Measurements from ENCODE around the gene PCDHGA9.

PCDHGA9 gene

GRCh38 chr5:141360685-141361084 lies 41.9 kb upstream of the PCDHGA9 start:
- no peaks in the 10 kb centered on the region for H3K4me1 ChIP-seq (ENCODE audit: control extremely low read depth in 1 of 4, control insufficient read depth in 4 of 4, insufficient read depth in 4 of 4, low read length in 3 of 4)
- no peak overlapping the region for H3K27ac ChIP-seq (ENCODE audit: insufficient read depth in 1 of 2, low read depth in 1 of 2, low read length in 2 of 2, poor library complexity in 1 of 2, severe bottlenecking in 2 of 2)
- no peak for DNase-seq
- H3K4me3 ChIP-seq (ENCODE audit: control insufficient read depth in 1 of 7, extremely low read depth in 1 of 7, insufficient read depth in 4 of 7, low read depth in 2 of 7, low read length in 6 of 7) = peak overlapping the region in 2 of 7 experiments; percentile 62 to 78
- POLR2A ChIA-PET = no interaction called here
- H3K27me3 ChIP-seq (replicated peaks in 2 of 5; ENCODE audit: control insufficient read depth in 4 of 5, insufficient read depth in 5 of 5, low read length in 4 of 5) = peaks cover 12 to 84% (median 55%) of the 10 kb centered on the region in 5 experiments
- peaks cover 0 to 16% (median 0%) of the 10 kb centered on the region in 4 experiments for H3K36me3 ChIP-seq (ENCODE audit: control insufficient read depth in 4 of 4, insufficient read depth in 4 of 4, low read length in 3 of 4)
- 34% methylated on average over 12 of the region's 15 CpGs for WGBS (ENCODE audit: insufficient coverage)
- CTCF ChIA-PET = interaction anchor here (1.2 to 1.5 kb wide), 3 partner anchors 11 to 153 kb away, joined by 3 read pairs; no protein-coding TSS in a partner anchor
- peaks cover 13 to 78% (median 63%) of the 10 kb centered on the region in 5 experiments for H3K9me3 ChIP-seq (ENCODE audit: control extremely low read depth in 1 of 5, control insufficient read depth in 4 of 5, insufficient read depth in 2 of 5, low read depth in 1 of 5, low read length in 4 of 5)

DNA sequence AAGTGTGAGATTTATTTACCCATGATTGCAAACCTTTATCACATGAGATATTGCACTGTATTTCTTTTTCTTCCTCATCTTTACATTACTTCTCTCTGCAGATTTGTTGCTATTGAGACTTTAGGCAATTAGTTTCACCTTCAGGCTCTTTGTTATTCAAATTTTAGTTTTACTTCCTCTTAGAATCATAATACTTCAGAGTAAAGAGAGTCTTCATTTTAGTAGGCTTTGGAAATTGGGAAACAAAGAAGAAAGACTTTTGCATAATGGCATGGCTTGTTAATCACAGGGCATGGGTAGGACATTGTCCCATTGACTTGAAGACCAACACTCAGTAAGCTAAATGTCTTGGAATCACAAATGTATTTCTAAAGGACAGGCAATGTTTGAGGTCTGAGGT lies 39.9 kb upstream of the PCDHGA9 start:
- POLR2A ChIA-PET = no interaction called here
- Histone ChIP-seq H3K4me3 (ENCODE audit: control insufficient read depth in 1 of 7, extremely low read depth in 1 of 7, insufficient read depth in 4 of 7, low read depth in 2 of 7, low read length in 6 of 7) (no peak overlapping the region), H3K27me3 (replicated peaks in 2 of 5; ENCODE audit: control insufficient read depth in 4 of 5, insufficient read depth in 5 of 5, low read length in 4 of 5) (peaks cover 20 to 80% (median 57%) of the 10 kb centered on the region in 5 experiments), H3K27ac (ENCODE audit: insufficient read depth in 1 of 2, low read depth in 1 of 2, low read length in 2 of 2, poor library complexity in 1 of 2, severe bottlenecking in 2 of 2) (no peak overlapping the region), H3K4me1 (ENCODE audit: control extremely low read depth in 1 of 4, control insufficient read depth in 4 of 4, insufficient read depth in 4 of 4, low read length in 3 of 4) (no peaks in the 10 kb centered on the region), H3K9me3 (ENCODE audit: control extremely low read depth in 1 of 5, control insufficient read depth in 4 of 5, insufficient read depth in 2 of 5, low read depth in 1 of 5, low read length in 4 of 5) (peaks cover 13 to 78% (median 58%) of the 10 kb centered on the region in 5 experiments), H3K36me3 (ENCODE audit: control insufficient read depth in 4 of 4, insufficient read depth in 4 of 4, low read length in 3 of 4) (peaks cover 0 to 21% (median 0%) of the 10 kb centered on the region in 4 experiments)
- CTCF ChIA-PET = interaction anchor here (0.7 kb wide), 1 partner anchor 37 kb away, joined by 3 read pairs; no protein-coding TSS in a partner anchor
- DNase-seq = no peak

- Histone ChIP-seq H3K27me3 (replicated peaks in 2 of 5; ENCODE audit: control insufficient read depth in 4 of 5, insufficient read depth in 5 of 5, low read length in 4 of 5) (peaks cover 19 to 81% (median 52%) of the 10 kb centered on the region in 5 experiments), H3K4me1 (ENCODE audit: control extremely low read depth in 1 of 4, control insufficient read depth in 4 of 4, insufficient read depth in 4 of 4, low read length in 3 of 4) (no peaks in the 10 kb centered on the region), H3K4me3 (ENCODE audit: control insufficient read depth in 1 of 7, extremely low read depth in 1 of 7, insufficient read depth in 4 of 7, low read depth in 2 of 7, low read length in 6 of 7) (peak within 1 kb of the TSS in 1 of 7 experiments; percentile 20), H3K36me3 (ENCODE audit: control insufficient read depth in 4 of 4, insufficient read depth in 4 of 4, low read length in 3 of 4) (peaks cover 0 to 21% (median 0%) of the 10 kb centered on the region in 4 experiments), H3K9me3 (ENCODE audit: control extremely low read depth in 1 of 5, control insufficient read depth in 4 of 5, insufficient read depth in 2 of 5, low read depth in 1 of 5, low read length in 4 of 5) (peaks cover 10 to 74% (median 58%) of the 10 kb centered on the region in 5 experiments), H3K27ac (ENCODE audit: insufficient read depth in 1 of 2, low read depth in 1 of 2, low read length in 2 of 2, poor library complexity in 1 of 2, severe bottlenecking in 2 of 2) (no peak within 1 kb of the TSS)
- ChIA-PET POLR2A (no interaction called here), CTCF (interaction anchor here (0.8 to 1.5 kb wide), 3 partner anchors 10 to 199 kb away, joined by 3 to 5 read pairs (median 4); no protein-coding TSS in a partner anchor)
- whole genome bisulfite sequencing (ENCODE audit: insufficient coverage) = 23% methylated on average over 28 of the region's 34 CpGs
- peak in 2 of 3 donors; percentile 19 to 35 for DNase-seq
Measured at GRCh38 chr5:141363952-141364660, 38.5 kb upstream of the PCDHGA9 start, which contains the start of gene PCDHGA5. TSS of gene PCDHGA5 (plus strand) at chr5:141364162. CDS start at chr5:141364331, 169 bp downstream.

DNA sequence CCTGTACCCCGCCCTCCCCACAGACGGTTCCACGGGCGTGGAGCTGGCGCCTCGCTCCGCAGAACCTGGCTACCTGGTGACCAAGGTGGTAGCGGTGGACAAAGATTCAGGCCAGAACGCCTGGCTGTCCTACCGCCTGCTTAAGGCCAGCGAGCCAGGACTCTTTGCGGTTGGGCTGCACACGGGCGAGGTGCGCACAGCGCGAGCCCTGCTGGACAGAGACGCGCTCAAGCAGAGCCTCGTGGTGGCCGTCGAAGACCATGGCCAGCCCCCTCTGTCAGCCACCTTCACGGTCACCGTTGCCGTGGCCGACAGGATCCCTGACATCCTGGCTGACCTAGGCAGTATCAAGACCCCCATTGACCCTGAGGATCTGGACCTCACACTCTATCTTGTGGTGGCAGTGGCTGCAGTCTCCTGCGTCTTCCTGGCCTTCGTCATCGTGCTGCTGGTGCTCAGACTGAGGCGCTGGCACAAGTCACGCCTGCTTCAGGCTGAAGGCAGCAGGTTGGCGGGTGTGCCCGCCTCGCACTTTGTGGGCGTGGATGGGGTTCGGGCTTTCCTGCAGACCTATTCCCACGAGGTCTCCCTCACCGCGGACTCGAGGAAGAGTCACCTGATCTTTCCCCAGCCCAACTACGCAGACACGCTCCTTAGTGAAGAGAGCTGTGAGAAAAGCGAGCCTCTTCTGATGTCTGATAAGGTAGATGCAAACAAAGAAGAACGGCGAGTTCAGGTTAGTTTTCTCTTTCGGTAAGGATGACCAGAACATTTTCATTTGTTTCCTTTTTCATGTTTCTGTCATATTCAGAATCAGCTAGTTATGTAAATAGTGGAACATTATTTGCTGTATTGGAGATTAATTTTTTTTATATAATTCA lies 36.3 kb upstream of the PCDHGA9 start:
- DNase-seq = no peak
- ChIA-PET CTCF (no interaction called here), POLR2A (no interaction called here)
- peaks cover 0 to 6% (median under 1%) of the 10 kb centered on the region in 4 experiments for H3K4me1 ChIP-seq (ENCODE audit: control extremely low read depth in 1 of 4, control insufficient read depth in 4 of 4, insufficient read depth in 4 of 4, low read length in 3 of 4)
- H3K4me3 ChIP-seq (ENCODE audit: control insufficient read depth in 1 of 7, extremely low read depth in 1 of 7, insufficient read depth in 4 of 7, low read depth in 2 of 7, low read length in 6 of 7) = no peak overlapping the region
- H3K36me3 ChIP-seq (ENCODE audit: control insufficient read depth in 4 of 4, insufficient read depth in 4 of 4, low read length in 3 of 4) = peaks cover 0 to 21% (median 0%) of the 10 kb centered on the region in 4 experiments
- H3K27me3 ChIP-seq (replicated peaks in 2 of 5; ENCODE audit: control insufficient read depth in 4 of 5, insufficient read depth in 5 of 5, low read length in 4 of 5) = peaks cover 19 to 83% (median 41%) of the 10 kb centered on the region in 5 experiments
- 31% methylated on average over 44 of the region's 46 CpGs for WGBS (ENCODE audit: insufficient coverage)
- H3K27ac ChIP-seq (ENCODE audit: insufficient read depth in 1 of 2, low read depth in 1 of 2, low read length in 2 of 2, poor library complexity in 1 of 2, severe bottlenecking in 2 of 2) = no peak overlapping the region
- H3K9me3 ChIP-seq (ENCODE audit: control extremely low read depth in 1 of 5, control insufficient read depth in 4 of 5, insufficient read depth in 2 of 5, low read depth in 1 of 5, low read length in 4 of 5) = peaks cover 12 to 71% (median 52%) of the 10 kb centered on the region in 5 experiments

DNA sequence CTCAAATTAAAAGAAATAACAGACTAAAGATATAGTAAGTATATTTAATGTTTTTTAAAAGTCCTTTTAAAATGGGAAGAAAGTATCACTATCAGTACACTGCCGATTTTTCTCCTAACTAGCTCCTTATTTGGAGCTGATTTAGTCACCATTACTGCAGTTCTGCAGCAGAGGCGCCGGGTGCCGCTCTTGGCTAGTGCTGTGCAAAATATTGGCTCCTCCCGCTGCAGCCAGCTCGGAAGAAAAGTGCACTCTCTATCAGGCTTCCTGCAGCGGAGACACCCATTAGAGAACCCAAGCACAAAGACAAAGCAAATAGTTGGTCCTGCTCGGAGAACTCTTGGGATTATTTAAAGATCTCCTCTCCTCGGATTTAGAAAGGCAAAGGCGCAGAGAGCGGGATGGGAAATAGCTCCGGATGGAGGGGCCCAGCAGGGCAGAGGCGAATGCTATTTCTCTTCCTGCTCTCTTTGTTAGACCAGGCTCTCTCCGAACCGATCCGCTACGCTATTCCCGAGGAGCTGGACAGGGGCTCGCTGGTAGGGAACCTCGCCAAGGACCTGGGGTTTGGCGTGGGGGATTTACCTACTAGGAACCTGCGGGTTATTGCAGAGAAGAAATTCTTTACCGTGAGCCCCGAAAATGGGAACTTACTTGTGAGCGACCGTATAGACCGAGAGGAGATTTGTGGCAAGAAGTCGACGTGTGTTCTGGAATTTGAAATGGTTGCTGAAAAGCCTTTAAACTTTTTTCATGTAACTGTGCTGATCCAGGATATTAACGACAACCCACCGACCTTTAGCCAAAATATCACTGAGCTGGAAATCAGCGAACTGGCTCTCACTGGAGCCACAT lies 32.4 kb upstream of the PCDHGA9 start, which contains the start of gene PCDHGB3:
Gene PCDHGB3 (plus strand): TSS at position 249 of the 855 bp plus-strand sequence. CDS start 153 bp downstream, at position 402.
- H3K9me3 ChIP-seq (ENCODE audit: control extremely low read depth in 1 of 5, control insufficient read depth in 4 of 5, insufficient read depth in 2 of 5, low read depth in 1 of 5, low read length in 4 of 5) = peaks cover 14 to 75% (median 59%) of the 10 kb centered on the region in 5 experiments
- peak within 1 kb of the TSS; percentile 40 to 78 (median 59) for H3K4me3 ChIP-seq (ENCODE audit: control insufficient read depth in 1 of 7, extremely low read depth in 1 of 7, insufficient read depth in 4 of 7, low read depth in 2 of 7, low read length in 6 of 7)
- H3K36me3 ChIP-seq (ENCODE audit: control insufficient read depth in 4 of 4, insufficient read depth in 4 of 4, low read length in 3 of 4) = peaks cover 0 to 12% (median 0%) of the 10 kb centered on the region in 4 experiments
- H3K4me1 ChIP-seq (ENCODE audit: control extremely low read depth in 1 of 4, control insufficient read depth in 4 of 4, insufficient read depth in 4 of 4, low read length in 3 of 4) = peaks cover 0 to 6% (median under 1%) of the 10 kb centered on the region in 4 experiments
- H3K27me3 ChIP-seq (replicated peaks in 2 of 5; ENCODE audit: control insufficient read depth in 4 of 5, insufficient read depth in 5 of 5, low read length in 4 of 5) = peaks cover 13 to 82% (median 23%) of the 10 kb centered on the region in 5 experiments
- ChIA-PET CTCF (interaction anchor here (0.9 to 3.1 kb wide), 21 partner anchors 10 to 197 kb away, joined by 3 to 17 read pairs (median 4); partner anchors contain the start of genes PCDHGA10, PCDHGA11, PCDHGA12 and PCDHGA4), POLR2A (no interaction called here)
- WGBS (ENCODE audit: insufficient coverage) = 16% methylated on average over 32 of the region's 32 CpGs
- H3K27ac ChIP-seq (ENCODE audit: insufficient read depth in 1 of 2, low read depth in 1 of 2, low read length in 2 of 2, poor library complexity in 1 of 2, severe bottlenecking in 2 of 2) = no peak within 1 kb of the TSS
- DNase-seq = peak; percentile 65 to 85 (median 80)
